GM19193 (cell line): Measurements from ENCODE around the gene RGS4.

Experiments
- POLR2A ChIP-seq: IDR thresholded peaks from 4 replicates; pipeline ENCODE4 v1.6.1; 2011; ENCODE audit not compliant: insufficient read depth, insufficient read length; ENCODE audit errors: extremely low read depth

RGS4 gene

DNA sequence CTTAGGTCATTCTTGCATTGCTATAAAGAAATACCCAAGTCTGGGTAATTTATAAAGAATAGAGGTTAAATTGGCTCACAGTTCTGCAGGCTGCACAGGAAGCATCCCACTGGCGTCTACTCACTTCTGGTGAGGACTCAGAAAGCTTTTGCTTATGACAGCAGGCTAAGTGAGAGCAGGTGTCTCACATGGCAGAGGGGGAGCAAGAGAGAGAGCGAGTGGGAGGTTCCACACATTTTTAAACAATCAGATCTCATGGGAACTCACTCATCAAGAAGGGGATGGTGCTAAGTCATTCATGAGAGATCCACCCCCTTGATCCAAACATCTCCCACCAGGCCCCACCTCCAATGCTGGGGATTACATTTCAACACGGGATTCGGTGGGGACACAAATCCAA, 13.6 kb upstream of the RGS4 start:
- TF ChIP-seq POLR2A: no peak

DNA sequence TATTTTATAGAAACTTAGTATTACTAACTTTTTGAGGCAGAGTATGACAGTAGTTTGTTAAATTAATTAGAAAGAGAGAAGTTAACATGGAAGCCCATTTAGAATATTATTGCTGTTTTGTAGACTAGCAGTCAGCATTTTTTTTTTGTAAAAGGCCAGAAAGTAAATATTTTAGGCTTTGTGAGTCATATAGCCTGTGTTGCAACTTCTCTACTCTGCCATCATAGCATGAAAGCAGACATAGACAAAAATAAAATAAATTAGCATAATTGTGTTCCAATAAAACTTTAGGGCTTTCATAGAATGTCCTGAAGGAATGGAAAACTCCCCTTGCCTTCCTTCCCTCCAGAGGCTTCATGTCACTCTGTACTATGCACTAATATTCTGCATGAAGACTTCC, 12.3 kb upstream of the RGS4 start:
- no peak for TF ChIP-seq POLR2A

DNA sequence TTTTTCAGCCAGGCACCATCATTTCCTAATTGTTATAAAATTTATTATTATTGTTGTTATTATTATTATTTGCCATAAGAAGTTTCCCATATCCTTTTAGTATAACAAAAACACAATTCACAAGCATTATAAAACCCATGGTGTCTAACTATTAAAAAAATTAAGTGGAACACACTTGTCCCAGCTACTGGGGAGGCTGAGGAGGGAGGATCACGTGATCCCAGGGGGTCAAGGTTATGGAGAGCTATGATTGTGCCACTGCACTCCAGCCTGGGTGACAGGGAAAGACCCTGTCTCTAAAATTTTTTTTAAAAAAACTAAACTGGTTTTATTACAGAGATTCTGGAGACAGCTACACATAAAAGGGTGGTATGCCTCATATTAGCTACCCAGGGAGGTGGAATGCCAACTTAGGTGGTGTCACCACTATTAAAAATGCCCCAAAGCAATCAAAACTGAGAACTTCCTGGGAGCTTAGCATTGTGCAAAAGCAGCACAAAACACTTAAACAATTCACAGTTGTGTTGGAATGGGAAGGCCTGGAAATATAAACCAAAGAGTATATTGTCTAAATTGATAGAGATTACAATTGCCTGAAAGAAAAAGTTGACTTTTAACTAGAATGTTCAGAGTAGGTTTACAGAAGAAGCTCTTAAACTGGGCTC, 8.7 kb upstream of the RGS4 start:
- TF ChIP-seq POLR2A: no peak

DNA sequence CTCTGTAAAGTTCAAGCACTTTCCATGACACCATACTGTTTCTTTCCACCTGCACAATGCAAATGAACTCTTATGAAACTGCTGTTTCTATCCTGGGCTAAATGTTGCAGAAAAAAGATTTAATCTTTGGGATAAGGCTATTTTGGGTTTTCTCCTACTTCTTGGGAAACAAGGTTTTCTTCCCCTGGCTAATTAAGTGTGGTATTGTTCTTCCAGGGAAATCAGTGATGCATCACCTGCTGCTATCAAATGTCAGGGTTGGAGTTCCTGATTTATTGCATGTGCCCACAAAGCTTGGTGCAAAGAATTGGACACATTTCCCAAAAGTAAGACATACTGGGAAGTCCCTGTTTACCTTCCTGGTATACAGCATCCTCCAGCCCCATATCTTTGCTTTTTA, 6.0 kb upstream of the RGS4 start:
- no peak for TF ChIP-seq POLR2A

DNA sequence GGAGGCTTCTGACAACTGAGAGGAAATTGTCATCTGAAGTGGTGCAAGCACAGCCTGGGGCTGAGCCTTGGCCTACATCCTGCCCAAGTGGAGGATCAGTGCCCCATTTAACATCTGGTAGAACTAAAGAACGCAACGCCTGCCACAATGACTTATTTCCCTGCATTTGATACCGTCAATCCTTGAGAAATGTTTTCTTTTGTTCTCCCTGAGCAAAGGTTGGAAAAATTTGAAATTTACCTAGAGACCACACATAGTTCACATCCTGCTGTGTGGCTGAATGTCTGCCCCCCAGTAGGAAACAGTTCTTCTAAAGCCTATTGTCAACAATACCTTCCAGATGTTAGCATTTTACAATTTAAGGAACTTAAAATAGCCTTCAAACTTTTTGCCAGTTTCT, 5.6 kb upstream of the RGS4 start:
- no peak for TF ChIP-seq POLR2A

DNA sequence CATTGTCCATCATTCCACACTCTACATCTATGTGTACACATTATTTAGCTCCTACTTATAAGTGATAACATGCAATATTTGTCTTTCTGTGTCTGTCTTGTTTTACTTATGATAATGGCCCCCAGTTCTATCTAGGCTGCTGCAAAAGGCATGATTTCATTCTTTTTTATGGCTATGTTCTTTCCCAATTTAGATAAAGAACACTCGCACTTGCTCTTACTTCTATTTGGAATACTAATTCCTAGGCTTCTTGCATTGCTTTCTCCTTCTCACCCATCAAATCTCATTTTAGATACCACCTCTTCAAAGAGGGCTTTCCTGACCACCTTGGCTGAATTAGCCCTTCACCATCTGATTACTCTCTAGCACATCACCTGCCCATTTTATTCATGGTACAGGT, 3.0 kb upstream of the RGS4 start:
- no peak for TF ChIP-seq POLR2A

DNA sequence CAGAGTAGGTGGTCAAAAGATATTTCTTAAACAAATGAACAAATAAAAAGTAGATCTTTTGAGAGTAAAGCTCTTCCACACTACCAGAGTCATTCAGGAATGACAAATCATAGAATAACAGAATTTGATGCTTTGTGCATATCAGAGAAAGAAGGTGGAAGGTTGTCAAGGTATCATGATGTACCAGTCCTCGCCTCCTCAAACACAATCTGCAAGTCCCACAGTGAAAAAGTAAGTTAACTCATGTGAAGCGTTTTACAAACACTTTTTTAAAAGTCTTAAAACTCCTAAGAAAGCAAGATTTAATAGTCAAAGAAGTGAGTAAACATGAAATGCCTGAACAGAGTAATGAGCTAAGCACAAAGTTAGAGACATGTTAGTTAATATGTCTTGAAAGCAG, 2.5 kb upstream of the RGS4 start:
- no peak for TF ChIP-seq POLR2A

DNA sequence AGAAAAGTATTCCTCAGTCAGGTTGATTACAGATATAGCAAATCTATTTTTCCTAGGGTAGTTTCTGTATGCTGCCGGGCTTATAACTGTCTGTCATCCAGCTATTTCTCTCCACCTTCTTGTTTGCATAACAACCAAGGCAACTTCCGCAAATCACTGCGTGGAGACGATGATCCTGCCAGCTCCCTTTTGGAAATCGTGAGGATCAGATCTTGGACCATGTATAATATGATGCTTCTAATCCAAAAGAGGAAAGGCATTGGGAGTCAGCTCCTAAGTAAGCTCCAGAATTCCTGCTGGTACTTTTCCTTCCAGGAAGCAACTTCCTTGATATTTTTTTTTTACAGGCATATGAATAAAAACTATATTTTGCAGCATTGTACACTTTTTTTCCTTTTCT, 445 bp upstream of the RGS4 start:
- no peak for TF ChIP-seq POLR2A

DNA sequence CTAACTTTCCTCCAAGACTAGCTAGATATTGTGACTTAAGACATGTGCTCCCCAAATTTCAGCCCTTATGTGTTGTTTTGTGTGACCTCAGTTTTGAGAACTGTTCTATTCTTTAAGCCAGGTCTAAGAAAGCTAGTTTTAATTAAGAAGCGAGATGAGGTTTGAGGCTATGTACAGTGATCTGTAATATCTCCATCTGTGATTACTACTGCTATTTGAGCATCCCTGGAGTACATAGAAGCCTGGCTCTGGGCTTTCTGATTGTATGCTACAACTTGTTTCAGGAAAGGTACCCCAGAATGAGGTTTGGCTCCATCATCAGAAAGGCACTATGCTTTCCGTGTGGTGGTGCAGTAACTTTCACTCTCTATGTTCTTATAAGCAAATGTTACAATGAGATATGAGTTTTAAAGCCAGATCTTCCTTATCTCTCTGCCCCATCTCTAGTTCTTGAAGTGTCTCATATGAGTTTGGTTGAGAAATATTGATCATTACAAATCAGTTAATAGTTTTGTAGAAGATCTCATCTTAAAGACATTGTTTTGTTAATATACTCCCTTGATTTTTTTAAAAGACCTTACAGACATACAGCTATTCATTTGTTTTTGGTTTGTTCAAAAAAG, 605 bp downstream of the RGS4 start:
- no peak for TF ChIP-seq POLR2A

DNA sequence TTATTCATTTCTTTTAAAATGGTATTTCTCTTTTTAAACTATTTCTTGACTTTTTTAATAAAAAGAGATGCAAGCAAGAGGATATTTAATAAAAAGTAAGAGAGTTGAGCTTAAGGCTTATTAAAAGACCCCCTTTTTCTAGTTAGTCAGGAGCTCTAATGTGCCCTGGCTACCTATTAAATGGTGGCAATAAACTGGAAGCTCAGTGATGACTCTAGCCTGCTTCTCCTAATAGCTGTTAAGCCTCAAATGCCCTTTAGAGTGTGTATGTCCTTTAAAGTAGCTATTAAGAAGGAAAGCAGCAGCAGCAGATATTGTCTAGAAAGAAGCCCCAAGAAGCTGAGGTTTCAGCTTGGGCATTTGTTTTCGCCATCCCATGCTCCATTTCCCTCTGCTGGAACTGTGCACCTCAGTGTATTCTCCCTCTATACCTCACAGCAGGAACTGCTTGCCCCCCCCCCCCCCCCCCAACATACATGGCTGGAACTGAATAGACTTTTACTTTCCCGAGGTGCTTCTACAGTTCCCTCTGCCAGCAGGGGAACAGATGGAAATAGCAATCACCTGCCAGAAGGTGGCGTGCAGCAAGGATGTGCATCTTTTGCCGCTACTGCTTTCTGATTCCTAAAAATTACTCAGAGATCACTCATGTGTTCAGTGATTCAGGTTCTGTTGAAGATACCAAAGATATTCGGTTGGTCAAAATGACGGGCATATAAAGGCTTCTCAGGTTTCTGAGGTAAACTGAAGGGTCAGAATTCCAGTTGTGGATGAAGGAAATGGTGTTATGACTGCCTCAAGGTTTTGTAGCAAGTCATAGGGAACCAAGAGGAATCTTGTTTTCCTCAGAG, 2.5 kb downstream of the RGS4 start:
- no peak for TF ChIP-seq POLR2A

DNA sequence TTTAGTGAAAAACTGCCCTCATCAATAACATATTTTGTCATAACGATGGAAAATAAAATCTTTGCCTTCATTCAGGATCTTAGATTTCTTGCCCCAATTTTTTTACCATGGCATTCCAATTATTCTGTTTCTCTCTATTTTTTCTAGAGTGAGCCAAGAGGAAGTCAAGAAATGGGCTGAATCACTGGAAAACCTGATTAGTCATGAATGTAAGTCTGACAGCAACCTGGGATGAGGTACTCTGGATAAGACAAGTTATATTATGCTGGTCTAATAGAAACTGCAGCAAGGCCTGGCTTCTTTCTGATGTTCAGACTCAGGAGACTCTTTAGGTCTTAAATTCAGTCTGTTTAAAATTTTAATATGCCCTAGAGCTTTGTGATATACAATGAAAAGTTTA, 3.5 kb downstream of the RGS4 start:
- TF ChIP-seq POLR2A: no peak

DNA sequence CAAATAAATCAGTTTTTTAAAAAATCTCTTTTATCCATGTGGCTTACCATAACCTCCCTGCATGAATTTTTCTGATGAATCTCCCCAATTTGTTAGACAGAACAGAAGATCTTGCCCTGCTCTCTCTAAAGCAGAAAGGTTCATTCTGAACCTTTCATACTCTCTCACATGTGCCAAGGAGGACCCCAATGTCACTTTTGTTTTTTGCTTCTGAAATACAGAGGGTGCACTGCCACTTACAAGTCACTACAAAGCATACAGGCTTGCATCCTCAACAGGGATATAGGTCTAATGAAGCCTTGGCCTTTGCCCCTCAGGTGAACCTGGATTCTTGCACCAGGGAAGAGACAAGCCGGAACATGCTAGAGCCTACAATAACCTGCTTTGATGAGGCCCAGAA, 4.8 kb downstream of the RGS4 start:
- no peak for TF ChIP-seq POLR2A

DNA sequence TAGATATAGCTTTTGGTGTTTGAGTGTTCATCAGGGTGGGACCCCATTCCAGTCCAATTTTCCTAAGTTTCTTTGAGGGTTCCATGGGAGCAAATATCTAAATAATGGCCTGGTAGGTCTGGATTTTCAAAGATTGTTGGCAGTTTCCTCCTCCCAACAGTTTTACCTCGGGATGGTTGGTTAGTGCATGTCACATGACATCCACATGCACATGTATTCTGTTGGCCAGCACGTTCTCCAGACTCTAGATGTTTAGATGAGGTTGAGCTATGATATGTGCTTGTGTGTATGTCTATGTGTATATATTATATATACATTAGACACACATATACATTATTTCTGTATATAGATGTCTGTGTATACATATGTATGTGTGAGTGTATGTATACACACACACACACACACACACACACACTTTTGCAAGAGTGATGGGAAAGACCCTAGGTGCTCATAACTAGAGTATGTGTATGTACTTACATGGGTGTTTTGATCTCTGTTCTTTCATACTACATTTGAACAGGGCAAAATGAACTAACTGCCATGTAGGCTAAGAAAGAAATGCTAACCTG, 5.6 kb downstream of the RGS4 start:
- TF ChIP-seq POLR2A: no peak

DNA sequence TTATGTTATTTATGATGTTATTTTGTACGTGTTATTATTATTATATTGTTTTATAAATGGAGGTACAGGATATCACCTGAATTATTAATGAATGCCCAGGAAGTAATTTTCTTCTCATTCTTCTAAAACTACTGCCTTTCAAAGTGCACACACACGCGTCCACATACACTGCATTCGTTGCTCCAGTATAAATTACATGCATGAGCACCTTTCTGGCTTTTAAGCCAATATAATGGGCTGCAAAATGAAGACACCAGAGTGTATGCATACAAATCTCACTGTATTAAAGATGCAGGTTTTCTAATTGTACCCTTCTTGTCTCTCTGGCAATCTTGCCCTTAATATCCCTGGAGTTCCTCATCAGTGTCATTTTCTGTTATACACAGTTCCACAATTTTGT, 6.9 kb downstream of the RGS4 start:
- no peak for TF ChIP-seq POLR2A

DNA sequence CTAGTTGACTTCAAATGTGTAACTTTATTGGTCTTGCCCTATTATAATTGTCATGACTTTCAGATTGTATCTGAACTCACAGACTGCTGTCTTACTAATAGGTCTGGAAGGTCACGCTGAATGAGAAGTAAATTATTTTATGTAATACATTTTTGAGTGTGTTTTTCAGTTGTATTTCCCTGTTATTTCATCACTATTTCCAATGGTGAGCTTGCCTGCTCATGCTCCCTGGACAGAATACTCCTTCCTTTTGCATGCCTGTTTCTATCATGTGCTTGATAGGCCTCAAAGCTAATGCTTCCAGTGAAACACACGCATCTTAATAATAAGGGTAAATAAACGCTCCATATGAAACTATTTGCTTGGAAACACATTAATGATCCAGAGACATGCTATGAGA, 7.3 kb downstream of the RGS4 start:
- TF ChIP-seq POLR2A: no peak
